HepG2 (cell line): ENCODE data around the gene WIZ. TPM values are rescaled to one million over a fixed set of nuclear protein-coding genes. Genes with fewer than 3 reads are reported as not detected.

Experiments used
- ATAC-seq: fragments of 200-7000 bp; cut with Tn5 transposase; 3 replicates; pipeline ENCODE4 v1.9.1; 2020; ENCODE audit warnings: mild to moderate bottlenecking, moderate library complexity
- BruUV-seq: library from RNA; stranded (reverse); fragments of 400-500 nt; replicated peaks from 2 replicates; lab custom pipeline; 2021; lab: Mats Ljungman, UMichigan
- CTCF ChIA-PET: fragments of 300-600 bp; formaldehyde crosslinking; extraction: SDS; loops from one replicate; lab custom pipeline; 2021; ENCODE audit warnings: low total read pairs, inconsistent platforms, low intra/inter-chr PET ratio; lab: Yijun Ruan, JAX
- POLR2A ChIA-PET: fragments of 350-600 bp; sonication (Branson Sonifier 250); formaldehyde crosslinking; loops from one replicate; lab custom pipeline; 2020; ENCODE audit warnings: antibody characterized with exemption, inconsistent platforms; lab: Yijun Ruan, JAX
- DNase-seq: peaks from one replicate; pipeline ENCODE4 v3.0.0-alpha.2; 2015; ENCODE audit warnings: low spot score
- FAIRE-seq: peaks from 3 replicates; lab custom pipeline; 2011; peaks lifted over from hg19 to GRCh38; lab: Jason Lieb, UNC
- H2AFZ ChIP-seq: one replicate; pipeline ENCODE4 v1.6.1; 2011; ENCODE audit warnings: low read length, inconsistent platforms
- H3K27ac ChIP-seq: fragments of 300-600 bp; 3 replicates; pipeline ENCODE4 v1.8.0; 2011; ENCODE audit warnings: mixed run types, mild to moderate bottlenecking, mixed read lengths, low read length, inconsistent platforms; ENCODE audit not compliant: insufficient read depth; ENCODE audit errors: extremely low read length
- H3K27me3 ChIP-seq, 2 experiments: fragments of 200-600 bp in 1 of 2; 2 replicates in 1 of 2; 3 replicates in 1 of 2; pipeline versions ENCODE4 v1.6.0 to v1.8.0; 2011; ENCODE audit warnings: low read length in 2 of 2, mild to moderate bottlenecking in 2 of 2, moderate library complexity in 2 of 2, inconsistent platforms in 1 of 2; ENCODE audit not compliant: insufficient read depth in 2 of 2, control insufficient read depth in 1 of 2
- H3K36me3 ChIP-seq, 2 experiments: fragments of 200-600 bp in 1 of 2; replicated peaks in 1 of 2; 2 replicates in 1 of 2; 3 replicates in 1 of 2; pipeline versions ENCODE4 v1.5.1 to v1.8.0; 2011; ENCODE audit warnings: low read length in 2 of 2, inconsistent platforms in 1 of 2; ENCODE audit not compliant: insufficient read depth in 2 of 2, control insufficient read depth in 1 of 2
- H3K4me1 ChIP-seq: 2 replicates; pipeline ENCODE4 v1.5.1; 2012; ENCODE audit warnings: low read length, inconsistent platforms; ENCODE audit not compliant: insufficient read depth
- H3K4me2 ChIP-seq: 2 replicates; pipeline ENCODE4 v1.6.0; 2011; ENCODE audit warnings: low read depth, low read length, inconsistent platforms
- H3K4me3 ChIP-seq, 3 experiments: fragments of 200-600 bp in 1 of 3; sonication (generic), shearing (Covaris generic) in 1 of 3; replicated peaks in 1 of 3; 2 replicates each; pipeline ENCODE4 v1.5.1; 2011 to 2016; ENCODE audit warnings: low read length in 3 of 3, inconsistent platforms in 2 of 3, low read depth in 2 of 3, mild to moderate bottlenecking in 2 of 3, control low read depth in 1 of 3, mixed read lengths in 1 of 3; ENCODE audit not compliant: insufficient read depth in 1 of 3
- H3K79me2 ChIP-seq: one replicate; pipeline ENCODE4 v1.6.1; 2011; ENCODE audit warnings: low read length, inconsistent platforms; ENCODE audit not compliant: insufficient read depth
- H3K9ac ChIP-seq: 2 replicates; pipeline ENCODE4 v1.6.0; 2011; ENCODE audit warnings: mild to moderate bottlenecking, low read depth, low read length, inconsistent platforms; ENCODE audit not compliant: insufficient read depth
- H3K9me3 ChIP-seq: 2 replicates; pipeline ENCODE4 v1.5.1; 2012; ENCODE audit warnings: mild to moderate bottlenecking, low read length
- H4K20me1 ChIP-seq: 2 replicates; pipeline ENCODE4 v1.6.0; 2011; ENCODE audit warnings: inconsistent platforms, mild to moderate bottlenecking, low read length, moderate library complexity; ENCODE audit not compliant: insufficient read depth
- CENPT ChIP-seq: sonication (generic); formaldehyde crosslinking; IDR thresholded peaks from 2 replicates; pipeline ENCODE4 v1.8.0; 2022; ENCODE audit warnings: low read depth, mild to moderate bottlenecking, moderate library complexity, missing genetic modification reagents
- GZF1 ChIP-seq: sonication (generic); formaldehyde crosslinking; IDR thresholded peaks from 2 replicates; pipeline ENCODE4 v1.5.1; 2020; ENCODE audit warnings: mild to moderate bottlenecking, missing genetic modification reagents
- MAFF ChIP-seq: IDR thresholded peaks from 2 replicates; pipeline ENCODE4 v1.6.1; 2011; ENCODE audit warnings: low read depth, low read length, improper control_type of control experiment
- MAFK ChIP-seq, 2 experiments: IDR thresholded peaks in 1 of 2; conservative IDR thresholded peaks in 1 of 2; 2 replicates each; pipeline ENCODE4 v1.6.1; 2011; ENCODE audit warnings: improper control_type of control experiment in 2 of 2, low read length in 2 of 2
- ONECUT2 ChIP-seq: sonication (generic); formaldehyde crosslinking; IDR thresholded peaks from 2 replicates; pipeline ENCODE4 v1.4.0; 2020; ENCODE audit warnings: missing genetic modification reagents
- ZNF263 ChIP-seq: sonication (generic); formaldehyde crosslinking; IDR thresholded peaks from 2 replicates; pipeline ENCODE4 v1.4.0; 2020; ENCODE audit warnings: missing genetic modification reagents
- ZNF574 ChIP-seq: sonication (generic); formaldehyde crosslinking; IDR thresholded peaks from 2 replicates; pipeline ENCODE4 v1.4.0; 2020; ENCODE audit warnings: missing genetic modification reagents
- ZNF784 ChIP-seq: sonication (generic); formaldehyde crosslinking; IDR thresholded peaks from 2 replicates; pipeline ENCODE4 v1.5.1; 2020; ENCODE audit warnings: missing genetic modification reagents, mild to moderate bottlenecking, borderline replicate concordance
- WGBS: methylation state at CpG from one replicate; pipeline ENCODE4 v1.1.6; 2017; ENCODE audit warnings: low lambda C conversion rate; 5-methylcytosine and 5-hydroxymethylcytosine counted together
- in situ Hi-C: cut with HindIII; loops from 2 replicates; pipeline ENCODE4 v1.10.0; 2017; ENCODE audit warnings: low pct_unique_long_range_greater_than_20kb; ENCODE audit not compliant: extremely low pct_ligation_motif_present
- intact Hi-C: fragments of 100-400 bp; cut with micrococcal nuclease; formaldehyde crosslinking; loops from one replicate; pipeline ENCODE4 v1.10.0; 2022; ENCODE audit not compliant: unreplicated experiment
- polyA plus RNA-seq, 8 experiments: library from polyadenylated mRNA; depleted of rRNA in 3 of 8; stranded (reverse) in 7 of 8; unstranded in 1 of 8; fragments of >200 nt; fragmentation: Illumina TruSeq in 4 of 8; extraction: Trizol in 4 of 8; gene quantifications; 2 replicates each; pipeline versions ENCODE4 v1.2.1 to v1.2.3, GENCODE V29; 2011 to 2016; ENCODE audit warnings: low read depth in 4 of 8, missing spikeins in 1 of 8, mixed read lengths in 1 of 8; ENCODE audit not compliant: insufficient read depth in 1 of 8
- total RNA-seq, 5 experiments: library from RNA; depleted of rRNA; stranded (reverse); fragments of >200 nt; fragmentation: Illumina TruSeq; extraction: Trizol; gene quantifications; 2 replicates each; pipeline ENCODE4 v1.2.3, GENCODE V29; 2016; ENCODE audit warnings: low read depth in 1 of 5

Gene WIZ
- total and polyA plus RNA-seq, 2 of the 13 experiments (the other 11 are each of a cell fraction or from before 2014, with no cell fraction given) = 4.7 to 4.8 TPM

- Histone ChIP-seq H3K79me2 (no peaks in the 10 kb centered on the region), H2AFZ (no peak within 1 kb of the TSS), H3K9me3 (no peaks in the 10 kb centered on the region), H3K4me1 (peaks cover 33% of the 10 kb centered on the region), H3K9ac (no peak within 1 kb of the TSS), H3K27ac (no peak within 1 kb of the TSS), H3K36me3 (no peaks in the 10 kb centered on the region), H4K20me1 (no peaks in the 10 kb centered on the region), H3K4me3 (no peak within 1 kb of the TSS), H3K27me3 (no peaks in the 10 kb centered on the region; a peak in 1 of 5 replicates), H3K4me2 (no peak within 1 kb of the TSS)
- no TSS peak for BruUV-seq
- intact Hi-C loops (no loop called here), in situ Hi-C loops (no loop called here)
- no peak for ATAC-seq
- POLR2A ChIA-PET = interaction anchor here (0.5 to 0.6 kb wide), 2 partner anchors 8 to 104 kb away, joined by 3 read pairs; no protein-coding TSS in a partner anchor
- 45% methylated on average over 13 of the region's 17 CpGs for WGBS
- FAIRE-seq = no peak
- CTCF ChIA-PET = no interaction called here
- TF ChIP-seq ZNF263 (no peak), MAFK (conservative IDR thresholded peaks at IDR 0.05 in 1 of 2, IDR thresholded peaks at IDR 0.05 in 1 of 2; ENCODE audit: low read length in 2 of 2) (peak; percentile 23 to 62; a peak in 2 of 4 replicates), MAFF (0 out of 2 replicates have a peak, but pooled peaks have one; percentile 15)
- no peak for DNase-seq
Measured at GRCh38 chr19:15464394-15465385, 14.9 kb upstream of the WIZ start, which contains the start of gene RASAL3. RASAL3 (minus strand) TSS chr19:15464544; CDS start chr19:15464358, 186 bp downstream.

DNA sequence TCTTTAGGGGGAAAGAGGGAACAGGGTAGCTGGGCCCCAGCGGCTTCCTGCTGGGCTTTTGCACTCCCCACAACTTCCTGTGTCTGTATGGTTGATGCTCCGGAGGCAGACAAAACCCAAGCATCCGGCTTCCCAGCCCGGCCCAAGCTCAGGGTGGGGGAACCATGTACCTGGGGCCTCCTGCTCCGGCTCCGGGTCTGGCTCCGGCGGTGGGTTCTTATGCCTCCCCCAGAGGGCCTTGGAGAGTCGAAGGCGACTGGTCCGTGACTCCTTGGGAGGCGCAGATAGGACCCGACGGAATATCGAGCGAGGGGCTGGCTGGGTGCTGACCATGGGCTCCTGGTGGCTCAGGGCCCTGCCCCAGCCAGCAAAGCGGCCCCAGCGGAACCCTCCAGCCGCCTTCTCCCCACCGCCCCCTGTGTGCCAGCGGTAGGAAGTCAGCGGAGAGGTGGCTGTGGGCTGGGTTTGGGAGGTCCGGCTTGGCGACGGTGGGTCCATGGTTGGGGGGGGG, 14.2 kb upstream of the WIZ start:
- no TSS peak for BruUV-seq
- H2AFZ ChIP-seq = no peak overlapping the region
- no peak for DNase-seq
- ChIA-PET CTCF (no interaction called here), POLR2A (no interaction called here)
- peaks cover 27% of the 10 kb centered on the region for H3K4me1 ChIP-seq
- H3K27me3 ChIP-seq = no peaks in the 10 kb centered on the region; a peak in 1 of 5 replicates
- ATAC-seq = no peak
- no peak overlapping the region for H3K27ac ChIP-seq
- H3K36me3 ChIP-seq = no peaks in the 10 kb centered on the region
- H3K4me2 ChIP-seq = no peak overlapping the region
- TF ChIP-seq ZNF784 (CRISPR knock-in tag) (no peak), GZF1 (CRISPR knock-in tag) (no peak), ZNF574 (CRISPR knock-in tag) (no peak), CENPT (CRISPR knock-in tag) (no peak), ONECUT2 (CRISPR knock-in tag) (no peak)
- no peaks in the 10 kb centered on the region for H3K9me3 ChIP-seq
- H3K4me3 ChIP-seq = no peak overlapping the region
- H4K20me1 ChIP-seq = no peaks in the 10 kb centered on the region
- intact Hi-C loops (no loop called here), in situ Hi-C loops (no loop called here)
- H3K9ac ChIP-seq = no peak overlapping the region
- FAIRE-seq = no peak
- WGBS = no CpG with 5 or more reads among the region's 25 CpGs
- H3K79me2 ChIP-seq = no peaks in the 10 kb centered on the region
